Loucy (cell line): Measurements from ENCODE around the gene SYT13.

ENCODE experiments used
- EZH2phosphoT487 ChIP-seq: fragments of 200-600 bp; IDR thresholded peaks from 2 replicates; pipeline ENCODE4 v1.6.1; 2018; ENCODE audit warnings: antibody characterized with exemption, mild to moderate bottlenecking, moderate library complexity, borderline replicate concordance
- TF ChIP-seq, protein P1 (sequence below): fragments of 200-600 bp; sonication (generic); conservative IDR thresholded peaks from 2 replicates; pipeline ENCODE4 v1.5.1; 2014; ENCODE audit warnings: mild to moderate bottlenecking, antibody characterized with exemption, low read length

DNA sequence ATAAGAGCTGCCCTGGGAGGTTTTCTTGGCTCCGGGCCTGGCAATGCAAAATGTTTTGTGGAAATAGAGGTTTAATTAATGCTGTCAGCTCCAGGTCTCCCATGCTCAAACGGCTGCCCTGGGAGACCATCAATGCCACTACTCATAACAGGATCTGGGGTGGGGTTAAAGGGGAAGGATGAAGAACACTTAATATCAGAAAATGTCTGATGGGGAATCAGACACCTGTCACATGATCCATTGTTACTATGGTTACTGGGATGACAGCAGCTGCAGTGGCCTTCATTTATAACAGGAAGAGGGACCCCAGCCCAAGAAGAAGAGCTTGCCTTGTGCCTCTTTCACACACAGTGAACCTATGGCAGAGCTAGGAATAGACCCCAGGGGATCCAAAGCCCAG is 2.2 kb upstream of the SYT13 start:
- TF ChIP-seq, protein P1, sequence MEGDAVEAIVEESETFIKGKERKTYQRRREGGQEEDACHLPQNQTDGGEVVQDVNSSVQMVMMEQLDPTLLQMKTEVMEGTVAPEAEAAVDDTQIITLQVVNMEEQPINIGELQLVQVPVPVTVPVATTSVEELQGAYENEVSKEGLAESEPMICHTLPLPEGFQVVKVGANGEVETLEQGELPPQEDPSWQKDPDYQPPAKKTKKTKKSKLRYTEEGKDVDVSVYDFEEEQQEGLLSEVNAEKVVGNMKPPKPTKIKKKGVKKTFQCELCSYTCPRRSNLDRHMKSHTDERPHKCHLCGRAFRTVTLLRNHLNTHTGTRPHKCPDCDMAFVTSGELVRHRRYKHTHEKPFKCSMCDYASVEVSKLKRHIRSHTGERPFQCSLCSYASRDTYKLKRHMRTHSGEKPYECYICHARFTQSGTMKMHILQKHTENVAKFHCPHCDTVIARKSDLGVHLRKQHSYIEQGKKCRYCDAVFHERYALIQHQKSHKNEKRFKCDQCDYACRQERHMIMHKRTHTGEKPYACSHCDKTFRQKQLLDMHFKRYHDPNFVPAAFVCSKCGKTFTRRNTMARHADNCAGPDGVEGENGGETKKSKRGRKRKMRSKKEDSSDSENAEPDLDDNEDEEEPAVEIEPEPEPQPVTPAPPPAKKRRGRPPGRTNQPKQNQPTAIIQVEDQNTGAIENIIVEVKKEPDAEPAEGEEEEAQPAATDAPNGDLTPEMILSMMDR, result no peak
- no peak for TF ChIP-seq EZH2phosphoT487
